Measurements from ENCODE around the gene INSYN2A.

INSYN2A gene

DNA sequence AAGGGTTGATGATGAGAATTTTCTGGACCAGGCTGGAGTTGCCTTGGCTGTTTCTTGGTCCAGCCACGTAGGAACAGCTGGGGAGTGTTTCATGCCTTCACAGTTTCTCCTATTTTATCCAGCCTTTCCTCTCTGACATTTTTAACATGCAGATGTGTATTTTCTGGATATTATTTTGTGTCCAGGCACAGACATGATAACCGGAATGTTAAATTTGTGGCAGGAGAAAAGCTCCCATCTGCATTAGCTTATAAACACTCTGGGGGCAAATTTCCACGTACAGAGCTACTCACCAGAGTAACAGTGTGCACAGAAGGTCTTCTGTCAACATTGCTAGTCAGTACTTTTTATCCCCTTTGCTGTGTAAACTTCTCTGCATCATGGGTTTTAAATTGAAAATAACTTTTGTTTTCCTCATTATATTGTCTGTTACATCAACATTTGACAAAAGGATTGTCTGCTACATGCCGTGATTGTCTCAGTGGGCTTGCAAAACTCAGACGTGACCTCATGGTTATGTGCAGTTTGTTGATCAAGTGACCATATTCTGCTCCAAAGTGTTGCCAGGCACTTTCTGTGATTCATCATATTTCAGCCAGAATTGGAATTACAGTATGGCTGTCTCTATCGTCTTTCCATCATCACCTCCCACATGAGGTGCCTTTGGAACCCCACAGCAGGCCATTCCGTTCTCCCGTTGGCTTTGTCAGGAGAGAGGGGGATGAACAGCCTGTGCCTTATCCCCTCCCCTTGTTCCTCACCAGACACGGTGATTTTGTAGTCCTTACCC lies 41.4 kb downstream of the INSYN2A start:
- TF ChIP-seq, protein P1, sequence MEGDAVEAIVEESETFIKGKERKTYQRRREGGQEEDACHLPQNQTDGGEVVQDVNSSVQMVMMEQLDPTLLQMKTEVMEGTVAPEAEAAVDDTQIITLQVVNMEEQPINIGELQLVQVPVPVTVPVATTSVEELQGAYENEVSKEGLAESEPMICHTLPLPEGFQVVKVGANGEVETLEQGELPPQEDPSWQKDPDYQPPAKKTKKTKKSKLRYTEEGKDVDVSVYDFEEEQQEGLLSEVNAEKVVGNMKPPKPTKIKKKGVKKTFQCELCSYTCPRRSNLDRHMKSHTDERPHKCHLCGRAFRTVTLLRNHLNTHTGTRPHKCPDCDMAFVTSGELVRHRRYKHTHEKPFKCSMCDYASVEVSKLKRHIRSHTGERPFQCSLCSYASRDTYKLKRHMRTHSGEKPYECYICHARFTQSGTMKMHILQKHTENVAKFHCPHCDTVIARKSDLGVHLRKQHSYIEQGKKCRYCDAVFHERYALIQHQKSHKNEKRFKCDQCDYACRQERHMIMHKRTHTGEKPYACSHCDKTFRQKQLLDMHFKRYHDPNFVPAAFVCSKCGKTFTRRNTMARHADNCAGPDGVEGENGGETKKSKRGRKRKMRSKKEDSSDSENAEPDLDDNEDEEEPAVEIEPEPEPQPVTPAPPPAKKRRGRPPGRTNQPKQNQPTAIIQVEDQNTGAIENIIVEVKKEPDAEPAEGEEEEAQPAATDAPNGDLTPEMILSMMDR (IDR thresholded peaks at IDR 0.05; ENCODE audit: borderline replicate concordance, control extremely low read depth, extremely low read depth, insufficient read depth, missing control alignments), result no peak
- in situ Hi-C loops (cut with MboI; ENCODE audit: low sequenced_read_pairs, unreplicated experiment), result no loop called here
- no peak for DNase-seq (ENCODE audit: low spot score)

DNA sequence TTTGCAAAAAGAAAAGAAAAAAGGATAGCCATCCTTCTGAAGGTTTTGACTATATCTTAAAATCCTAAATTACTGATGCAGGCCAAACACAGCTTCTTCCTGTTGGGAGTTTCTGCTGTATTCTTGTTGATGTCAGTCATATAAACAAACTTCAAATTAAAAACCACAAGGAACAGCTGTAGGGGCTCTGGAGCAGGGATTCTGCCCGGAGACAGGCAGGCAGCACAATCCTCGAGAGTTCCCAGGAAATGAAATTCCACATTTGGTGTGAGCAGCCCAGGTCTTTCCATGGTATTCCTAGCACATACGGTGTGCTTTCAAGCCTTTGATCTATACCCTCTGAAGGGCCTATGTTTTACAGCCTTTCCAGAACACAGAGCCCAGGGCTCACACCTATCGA lies 43.2 kb downstream of the INSYN2A start:
- in situ Hi-C loops (cut with MboI; ENCODE audit: low sequenced_read_pairs, unreplicated experiment), result no loop called here
- DNase-seq (ENCODE audit: low spot score), result no peak
- TF ChIP-seq, protein P1 (IDR thresholded peaks at IDR 0.05; ENCODE audit: borderline replicate concordance, control extremely low read depth, extremely low read depth, insufficient read depth, missing control alignments), result no peak

DNA sequence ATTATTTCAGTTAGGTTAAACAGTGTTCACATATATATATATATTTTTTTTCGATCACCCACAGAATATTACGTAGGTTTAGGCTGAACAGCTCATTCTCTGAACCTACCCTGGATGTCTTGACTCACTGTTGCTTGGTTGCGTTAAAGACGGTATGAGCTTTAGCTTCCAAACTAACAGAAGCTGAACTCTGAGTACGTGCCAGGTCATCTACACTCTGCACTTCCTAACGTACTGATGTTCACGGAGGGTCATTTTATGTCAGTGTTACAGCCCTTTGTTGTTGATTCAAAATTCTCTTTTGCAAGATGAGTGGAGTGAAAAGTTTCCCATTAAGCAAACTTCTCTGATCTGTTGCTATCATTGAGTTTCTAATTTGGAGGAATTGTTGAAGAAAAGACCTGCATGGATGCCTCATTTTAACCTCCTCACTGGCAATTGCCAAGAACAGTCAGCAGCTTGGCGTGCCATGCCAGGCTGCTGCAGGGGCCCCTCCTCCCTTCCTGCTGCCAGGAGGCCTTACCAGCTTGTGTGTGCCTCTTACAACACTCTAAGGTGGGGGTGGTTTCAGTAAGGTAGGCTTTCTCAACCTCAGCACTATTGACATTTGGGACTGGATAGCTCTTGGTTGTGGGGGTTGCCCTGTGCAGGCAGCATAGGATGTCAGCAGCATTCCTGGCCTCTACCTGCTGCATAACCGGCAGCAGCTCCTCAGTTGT lies 44.3 kb downstream of the INSYN2A start:
- in situ Hi-C loops (cut with MboI; ENCODE audit: low sequenced_read_pairs, unreplicated experiment), result no loop called here
- no peak for DNase-seq (ENCODE audit: low spot score)
- TF ChIP-seq, protein P1 (IDR thresholded peaks at IDR 0.05; ENCODE audit: borderline replicate concordance, control extremely low read depth, extremely low read depth, insufficient read depth, missing control alignments), result no peak

GRCh38 chr10:127151541-127151940 lies 44.9 kb downstream of the INSYN2A start:
- DNase-seq (ENCODE audit: low spot score), result no peak
- in situ Hi-C loops (cut with MboI; ENCODE audit: low sequenced_read_pairs, unreplicated experiment), result no loop called here
- TF ChIP-seq, protein P1 (IDR thresholded peaks at IDR 0.05; ENCODE audit: borderline replicate concordance, control extremely low read depth, extremely low read depth, insufficient read depth, missing control alignments), result no peak

- TF ChIP-seq, protein P1 (IDR thresholded peaks at IDR 0.05; ENCODE audit: borderline replicate concordance, control extremely low read depth, extremely low read depth, insufficient read depth, missing control alignments), result no peak
- in situ Hi-C loops (cut with MboI; ENCODE audit: low sequenced_read_pairs, unreplicated experiment), result no loop called here
- no peak for DNase-seq (ENCODE audit: low spot score)
Observed at GRCh38 chr10:127150136-127150535, 46.3 kb downstream of the INSYN2A start.

GRCh38 chr10:127149501-127150081 lies 46.8 kb downstream of the INSYN2A start:
- TF ChIP-seq, protein P1 (IDR thresholded peaks at IDR 0.05; ENCODE audit: borderline replicate concordance, control extremely low read depth, extremely low read depth, insufficient read depth, missing control alignments), result no peak
- DNase-seq (ENCODE audit: low spot score), result no peak
- in situ Hi-C loops (cut with MboI; ENCODE audit: low sequenced_read_pairs, unreplicated experiment), result no loop called here
